Measurements from ENCODE around the gene RNU1-2. TPM values are rescaled to one million over a fixed set of nuclear protein-coding genes. Genes with fewer than 3 reads are reported as not detected.
"Not testable (repeated sequence)": the region's sequence is repeated elsewhere in the genome, so short reads cannot be mapped to it uniquely, and the experiment has no call there.

The RNU1-2 gene
- total RNA-seq, 1 experiment from 2014 or later = 1,866 TPM

- Histone ChIP-seq H3K27me3 (replicated peaks; ENCODE audit: insufficient read depth, low read depth, low read length, poor library complexity) (no peaks in the 10 kb centered on the region), H3K27ac (ENCODE audit: low read depth, low read length, poor library complexity, severe bottlenecking) (peak overlapping the region; percentile 53), H3K36me3 (ENCODE audit: insufficient read depth, low read length, poor library complexity, severe bottlenecking) (no peaks in the 10 kb centered on the region), H3K9me3 (ENCODE audit: low read depth, low read length, poor library complexity, severe bottlenecking) (no peaks in the 10 kb centered on the region), H3K4me1 (ENCODE audit: insufficient read depth, low read length, poor library complexity, severe bottlenecking) (no peaks in the 10 kb centered on the region), H3K4me3 (ENCODE audit: low read depth, low read length, poor library complexity, severe bottlenecking) (peak overlapping the region; percentile 41)
- intact Hi-C loops (cut with micrococcal nuclease; ENCODE audit: unreplicated experiment) = no loop called here
- CTCF ChIA-PET = no interaction called here
- no TSS peak for BruUV-seq (replicated peaks)
- POLR2A ChIA-PET (ENCODE audit: low non-redundant PET) = no interaction called here
- no peak for TF ChIP-seq EZH2 (IDR thresholded peaks at IDR 0.05; ENCODE audit: borderline replicate concordance, low read depth, low read length, poor library complexity, severe bottlenecking)
- no peak for TF ChIP-seq CTCF (conservative IDR thresholded peaks at IDR 0.05; ENCODE audit: low read depth, low read length)
- peak; percentile 63 for DNase-seq (ENCODE audit: low spot score)
These were observed 6.6 kb upstream of the RNU1-2 start for GRCh38 chr1:16888860-16889816.

- H3K27ac ChIP-seq (ENCODE audit: low read depth, low read length, poor library complexity, severe bottlenecking); H3K36me3 ChIP-seq (ENCODE audit: insufficient read depth, low read length, poor library complexity, severe bottlenecking); BruUV-seq (replicated peaks); H3K27me3 ChIP-seq (replicated peaks; ENCODE audit: insufficient read depth, low read depth, low read length, poor library complexity); DNase-seq (ENCODE audit: low spot score); POLR2A ChIA-PET (ENCODE audit: low non-redundant PET); CTCF ChIA-PET; intact Hi-C loops (cut with micrococcal nuclease; ENCODE audit: unreplicated experiment); H3K9me3 ChIP-seq (ENCODE audit: low read depth, low read length, poor library complexity, severe bottlenecking); H3K4me1 ChIP-seq (ENCODE audit: insufficient read depth, low read length, poor library complexity, severe bottlenecking); H3K4me3 ChIP-seq (ENCODE audit: low read depth, low read length, poor library complexity, severe bottlenecking): not testable (repeated sequence)
These were observed 5.2 kb upstream of the RNU1-2 start for GRCh38 chr1:16890539-16891021.

- intact Hi-C loops (cut with micrococcal nuclease; ENCODE audit: unreplicated experiment); CTCF ChIA-PET; H3K9me3 ChIP-seq (ENCODE audit: low read depth, low read length, poor library complexity, severe bottlenecking); POLR2A ChIA-PET (ENCODE audit: low non-redundant PET); H3K4me3 ChIP-seq (ENCODE audit: low read depth, low read length, poor library complexity, severe bottlenecking); H3K27me3 ChIP-seq (replicated peaks; ENCODE audit: insufficient read depth, low read depth, low read length, poor library complexity); BruUV-seq (replicated peaks); H3K36me3 ChIP-seq (ENCODE audit: insufficient read depth, low read length, poor library complexity, severe bottlenecking); H3K4me1 ChIP-seq (ENCODE audit: insufficient read depth, low read length, poor library complexity, severe bottlenecking); DNase-seq (ENCODE audit: low spot score); H3K27ac ChIP-seq (ENCODE audit: low read depth, low read length, poor library complexity, severe bottlenecking): not testable (repeated sequence)
These were observed 4.7 kb upstream of the RNU1-2 start for GRCh38 chr1:16891057-16891456.

- H3K9me3 ChIP-seq (ENCODE audit: low read depth, low read length, poor library complexity, severe bottlenecking); DNase-seq (ENCODE audit: low spot score); H3K36me3 ChIP-seq (ENCODE audit: insufficient read depth, low read length, poor library complexity, severe bottlenecking); H3K27me3 ChIP-seq (replicated peaks; ENCODE audit: insufficient read depth, low read depth, low read length, poor library complexity); BruUV-seq (replicated peaks); H3K27ac ChIP-seq (ENCODE audit: low read depth, low read length, poor library complexity, severe bottlenecking); intact Hi-C loops (cut with micrococcal nuclease; ENCODE audit: unreplicated experiment); CTCF ChIA-PET; POLR2A ChIA-PET (ENCODE audit: low non-redundant PET); H3K4me3 ChIP-seq (ENCODE audit: low read depth, low read length, poor library complexity, severe bottlenecking): not testable (repeated sequence)
- peaks cover 10% of the 10 kb centered on the region for H3K4me1 ChIP-seq (ENCODE audit: insufficient read depth, low read length, poor library complexity, severe bottlenecking)
These were observed 2.7 kb upstream of the RNU1-2 start for GRCh38 chr1:16892978-16893525.

- BruUV-seq (replicated peaks); DNase-seq (ENCODE audit: low spot score); H3K9me3 ChIP-seq (ENCODE audit: low read depth, low read length, poor library complexity, severe bottlenecking); CTCF ChIA-PET; POLR2A ChIA-PET (ENCODE audit: low non-redundant PET); H3K4me3 ChIP-seq (ENCODE audit: low read depth, low read length, poor library complexity, severe bottlenecking); H3K27me3 ChIP-seq (replicated peaks; ENCODE audit: insufficient read depth, low read depth, low read length, poor library complexity); intact Hi-C loops (cut with micrococcal nuclease; ENCODE audit: unreplicated experiment); H3K27ac ChIP-seq (ENCODE audit: low read depth, low read length, poor library complexity, severe bottlenecking); H3K36me3 ChIP-seq (ENCODE audit: insufficient read depth, low read length, poor library complexity, severe bottlenecking): not testable (repeated sequence)
- peaks cover 14% of the 10 kb centered on the region for H3K4me1 ChIP-seq (ENCODE audit: insufficient read depth, low read length, poor library complexity, severe bottlenecking)
These were observed 2.0 kb upstream of the RNU1-2 start for GRCh38 chr1:16893796-16894195.

- H3K27me3 ChIP-seq (replicated peaks; ENCODE audit: insufficient read depth, low read depth, low read length, poor library complexity); H3K27ac ChIP-seq (ENCODE audit: low read depth, low read length, poor library complexity, severe bottlenecking); DNase-seq (ENCODE audit: low spot score); BruUV-seq (replicated peaks); H3K36me3 ChIP-seq (ENCODE audit: insufficient read depth, low read length, poor library complexity, severe bottlenecking); CTCF ChIA-PET; H3K4me3 ChIP-seq (ENCODE audit: low read depth, low read length, poor library complexity, severe bottlenecking); intact Hi-C loops (cut with micrococcal nuclease; ENCODE audit: unreplicated experiment); POLR2A ChIA-PET (ENCODE audit: low non-redundant PET); H3K9me3 ChIP-seq (ENCODE audit: low read depth, low read length, poor library complexity, severe bottlenecking): not testable (repeated sequence)
- peaks cover 15% of the 10 kb centered on the region for H3K4me1 ChIP-seq (ENCODE audit: insufficient read depth, low read length, poor library complexity, severe bottlenecking)
These were observed 1.4 kb upstream of the RNU1-2 start for GRCh38 chr1:16894338-16894737.
